HG03039 (cell line): ENCODE measurements around the gene TTL.
A peak's percentile ranks its signal among the peaks of the same experiment; 100 is the strongest.
"Not testable (repeated sequence)": the region's sequence is repeated elsewhere in the genome, so short reads cannot be mapped to it uniquely, and the experiment has no call there.

Source experiments
- ATAC-seq: cut with Tn5 transposase; IDR thresholded peaks from one replicate; pipeline ENCODE4 v1.9.1; 2021; ENCODE audit warnings: mild to moderate bottlenecking, moderate library complexity; ENCODE audit not compliant: unreplicated experiment

The TTL gene

GRCh38 chr2:112519506-112519905 lies 37.5 kb downstream of the TTL start:
- ATAC-seq: no peak

GRCh38 chr2:112520234-112520783 lies 38.4 kb downstream of the TTL start:
- no peak for ATAC-seq

DNA sequence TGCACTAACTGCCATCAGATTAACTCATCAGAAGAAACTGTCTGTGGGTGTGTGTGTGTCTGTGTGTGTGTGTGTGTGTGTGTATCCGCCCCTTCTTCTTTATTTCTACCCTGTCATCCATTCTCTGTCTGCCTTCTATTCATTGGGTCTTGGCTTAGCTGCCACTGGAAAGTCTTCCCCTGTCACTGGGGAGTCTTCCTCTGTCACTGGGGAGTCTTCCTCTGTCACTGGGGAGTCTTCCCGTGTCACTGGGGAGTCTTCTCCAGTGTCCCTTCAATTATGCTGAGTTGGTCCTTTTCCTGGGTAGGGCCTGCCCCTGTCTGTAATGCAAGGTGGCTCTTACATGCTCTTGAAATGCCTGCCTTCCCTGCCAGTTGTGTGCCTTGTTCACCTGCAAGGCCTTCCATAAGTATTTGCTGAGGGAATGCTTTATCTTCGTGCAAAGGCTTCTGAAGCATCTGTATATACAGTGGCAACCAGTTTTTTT lies 41.4 kb downstream of the TTL start:
- no peak for ATAC-seq

DNA sequence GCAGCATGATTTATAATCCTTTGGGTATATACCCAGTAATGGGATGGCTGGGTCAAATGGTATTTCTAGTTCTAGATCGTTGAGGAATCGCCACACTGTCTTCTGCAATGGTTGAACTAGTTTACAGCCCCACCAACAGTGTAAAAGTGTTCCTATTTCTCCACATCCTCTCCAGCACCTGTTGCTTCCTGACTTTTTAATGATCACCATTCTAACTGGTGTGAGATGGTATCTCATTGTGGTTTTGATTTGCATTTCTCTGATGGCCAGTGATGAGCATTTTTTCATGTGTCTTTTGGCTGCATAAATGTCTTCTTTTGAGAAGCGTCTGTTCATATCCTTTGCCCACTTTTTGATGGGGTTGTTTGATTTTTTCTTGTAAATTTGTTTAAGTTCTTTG lies 42.3 kb downstream of the TTL start:
- ATAC-seq: not testable (repeated sequence)

- no peak for ATAC-seq
Observed at GRCh38 chr2:112528541-112528940, 46.6 kb downstream of the TTL start.

- ATAC-seq: no peak
Observed at GRCh38 chr2:112529757-112530156, 47.8 kb downstream of the TTL start.

- ATAC-seq: no peak
Observed at GRCh38 chr2:112530728-112531127, 48.8 kb downstream of the TTL start.

DNA sequence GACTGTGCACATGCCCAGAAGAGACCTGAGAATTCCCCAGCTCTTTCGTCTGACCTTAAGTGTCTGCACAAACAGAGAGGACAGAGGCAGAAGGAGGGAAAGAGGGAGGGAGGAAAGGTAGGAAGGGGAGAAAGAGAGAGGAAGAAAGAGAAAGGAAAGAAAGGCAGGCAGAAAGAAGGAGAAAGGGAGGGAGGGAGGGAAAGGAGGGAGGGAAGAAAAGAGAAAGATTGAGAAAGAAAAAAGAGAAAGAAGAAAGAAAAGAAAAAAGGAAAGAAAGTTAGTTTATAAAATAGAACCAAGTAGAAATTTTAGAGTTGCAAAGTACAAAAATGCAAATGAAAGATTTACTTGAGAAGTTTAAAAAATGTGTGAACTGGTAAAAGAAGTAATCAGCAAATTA lies 52.9 kb downstream of the TTL start:
- no peak for ATAC-seq

GRCh38 chr2:112536665-112537064 lies 54.7 kb downstream of the TTL start:
- ATAC-seq: not testable (repeated sequence)

DNA sequence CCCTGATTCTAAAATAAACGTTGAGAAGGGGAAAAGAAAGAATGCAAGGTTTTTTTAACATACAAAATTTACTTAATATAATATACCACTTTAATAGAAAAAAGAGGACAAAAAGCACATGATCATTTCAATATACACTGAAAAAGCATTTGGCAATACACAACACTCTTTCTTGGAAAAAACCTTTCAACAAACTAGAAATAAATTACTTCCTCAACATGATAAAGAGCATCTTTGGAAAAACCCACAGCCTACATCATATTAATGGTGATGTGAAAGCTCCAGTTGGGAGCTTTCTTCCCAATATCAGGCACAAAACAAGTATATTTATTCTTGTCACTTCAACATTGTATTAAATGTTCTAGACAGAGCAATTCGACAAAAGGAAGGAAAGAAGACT lies 57.4 kb downstream of the TTL start:
- no peak for ATAC-seq

- no peak for ATAC-seq
Observed at GRCh38 chr2:112540906-112541305, 59.0 kb downstream of the TTL start.

- ATAC-seq: peak; percentile 50
Observed at GRCh38 chr2:112541315-112542122, 59.6 kb downstream of the TTL start.

GRCh38 chr2:112542123-112542983 lies 60.4 kb downstream of the TTL start, which contains the start of gene POLR1B:
POLR1B (plus strand) TSS chr2:112542465; CDS start chr2:112542495, 30 bp downstream.
- ATAC-seq: peak; percentile 75

DNA sequence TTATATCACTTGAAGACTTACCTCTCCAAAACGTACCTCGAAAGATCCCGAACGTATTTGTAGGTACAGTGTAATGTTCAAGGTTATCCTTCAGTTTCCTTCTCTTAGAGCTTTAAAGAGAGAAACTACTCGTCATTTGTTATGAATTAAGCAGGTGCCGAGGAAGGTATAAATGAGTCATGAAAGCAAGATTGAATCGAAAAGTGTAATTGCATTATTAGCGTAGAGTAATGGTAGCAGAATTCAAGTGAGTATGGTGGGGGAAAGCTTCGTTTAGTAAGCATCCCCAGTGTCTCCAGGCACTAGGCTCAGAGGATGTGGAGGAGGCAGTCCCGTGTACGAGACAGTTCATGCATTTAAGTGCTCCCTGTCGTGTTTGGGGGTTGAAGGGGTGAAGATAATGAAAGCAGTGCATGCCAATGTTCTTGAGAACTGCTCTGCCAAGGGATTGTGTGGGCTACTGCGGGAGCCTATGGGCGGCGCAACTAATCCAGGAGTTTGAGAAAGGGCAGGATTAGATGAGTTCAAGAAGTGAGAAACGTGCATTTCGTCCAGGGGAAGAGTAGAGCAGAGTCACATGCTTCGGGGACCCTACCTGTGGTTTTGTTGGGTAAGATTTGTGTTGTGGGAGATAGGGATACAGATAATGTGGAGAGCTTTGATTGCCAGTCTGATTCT lies 61.2 kb downstream of the TTL start:
- ATAC-seq: no peak

DNA sequence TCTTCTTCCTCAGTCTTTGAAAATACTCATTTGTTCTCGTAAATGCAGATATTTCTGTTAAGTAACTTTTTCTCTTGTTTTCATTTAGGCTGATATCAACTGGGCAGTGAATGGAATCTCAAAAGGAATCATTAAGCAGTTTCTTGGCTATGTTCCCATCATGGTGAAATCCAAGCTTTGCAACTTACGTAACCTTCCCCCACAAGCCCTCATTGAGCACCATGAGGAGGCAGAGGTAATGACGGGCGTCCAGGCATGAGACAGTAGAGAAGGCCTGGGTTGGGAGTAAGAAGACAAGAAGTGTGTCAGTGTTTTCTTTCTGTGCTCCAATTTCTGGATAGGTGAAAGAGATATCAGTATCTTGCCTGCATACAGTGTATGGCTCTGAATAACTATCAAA lies 65.4 kb downstream of the TTL start:
- ATAC-seq: no peak

- ATAC-seq: no peak
Observed at GRCh38 chr2:112548980-112549379, 67.0 kb downstream of the TTL start.

GRCh38 chr2:112566104-112566503 lies 84.1 kb downstream of the TTL start:
- ATAC-seq: no peak

DNA sequence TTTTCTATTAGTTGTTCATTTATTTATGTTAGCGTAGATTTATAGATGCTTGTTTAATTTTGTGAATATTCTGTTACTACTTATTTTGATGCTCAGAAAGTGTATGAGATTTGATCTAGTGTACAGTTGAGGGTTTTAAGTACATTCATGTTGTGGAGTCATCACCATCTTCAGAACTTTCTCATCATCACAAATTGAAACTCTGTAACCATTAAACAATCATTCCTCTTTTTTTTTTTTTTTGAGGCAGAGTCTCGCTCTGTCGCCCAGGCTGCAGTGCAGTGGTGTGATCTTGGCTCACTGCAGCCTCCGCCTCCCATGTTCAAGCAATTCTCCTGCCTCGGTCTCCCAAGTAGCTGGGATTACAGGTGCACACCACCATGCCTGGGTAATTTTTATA lies 84.6 kb downstream of the TTL start:
- ATAC-seq: not testable (repeated sequence)

- no peak for ATAC-seq
Observed at GRCh38 chr2:112572005-112572404, 90.0 kb downstream of the TTL start.

DNA sequence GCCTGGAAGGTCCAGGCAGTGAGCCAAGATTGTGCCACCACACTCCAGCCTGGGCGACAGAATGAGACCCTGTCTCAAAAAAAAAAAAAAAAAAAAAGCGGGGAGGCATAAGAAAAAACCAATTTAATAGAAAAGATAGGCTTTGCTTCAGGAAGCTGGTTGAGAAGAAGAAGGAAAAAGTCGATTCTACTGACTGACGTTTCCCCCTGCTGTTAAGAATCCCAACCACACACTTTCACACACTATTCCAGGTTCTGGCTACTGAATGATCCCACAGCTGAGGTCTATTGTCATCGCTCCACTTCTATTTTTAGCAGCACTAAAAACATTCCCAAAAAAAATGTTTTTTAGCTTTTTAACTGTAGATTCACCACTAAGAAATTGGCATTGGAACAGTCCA lies 95.8 kb downstream of the TTL start:
- ATAC-seq: no peak

GRCh38 chr2:112579241-112579640 lies 97.3 kb downstream of the TTL start:
- ATAC-seq: no peak
